ENCODE data around the gene ZNF587B. TPM values are rescaled to one million over a fixed set of nuclear protein-coding genes. Genes with fewer than 3 reads are reported as not detected.

Gene ZNF587B
- polyA plus RNA-seq, 3 donors = 14.2 to 18.6 (median 17.5) TPM

Other genes with a start within 250 kb of the ZNF587B start
- gene ZIK1, start 246.2 kb upstream of the ZNF587B start, polyA plus RNA-seq (ENCODE audit: insufficient read length in 3 of 3) = 10 to 100 TPM; 19.3 to 23.8 (median 20.8) TPM
- gene ZNF530, start 230.4 kb upstream of the ZNF587B start, polyA plus RNA-seq (ENCODE audit: insufficient read length in 3 of 3) = 1 to 10 TPM; 4.9 to 6.3 (median 4.9) TPM
- 10 to 100 TPM; 25.4 to 29.1 (median 26.7) TPM for gene ZNF134, start 216.1 kb upstream of the ZNF587B start, polyA plus RNA-seq (ENCODE audit: insufficient read length in 3 of 3)
- 10 to 100 TPM; 31.6 to 42.6 (median 35.0) TPM for gene ZNF211, start 197.1 kb upstream of the ZNF587B start, polyA plus RNA-seq (ENCODE audit: insufficient read length in 3 of 3)
- gene ZSCAN4, start 161.4 kb upstream of the ZNF587B start, polyA plus RNA-seq (ENCODE audit: insufficient read length in 3 of 3) = under 1 TPM in 2 of 3 donors, not detected in 1; 0.06 to 0.08 TPM
- 10 to 100 TPM; 14.2 to 17.3 (median 16.4) TPM for gene ZNF551, start 148.3 kb upstream of the ZNF587B start, polyA plus RNA-seq (ENCODE audit: insufficient read length in 3 of 3)
- 10 to 100 TPM; 26.3 to 36.1 (median 27.7) TPM for gene ZNF154, start 121.1 kb upstream of the ZNF587B start, polyA plus RNA-seq (ENCODE audit: insufficient read length in 3 of 3)
- 10 to 100 TPM; 17.7 to 20.6 (median 20.0) TPM for gene ZNF671, start 102.7 kb upstream of the ZNF587B start, polyA plus RNA-seq (ENCODE audit: insufficient read length in 3 of 3)
- 10 to 100 TPM; 34.6 to 45.6 (median 37.8) TPM for gene ZNF776, start 83.5 kb upstream of the ZNF587B start, polyA plus RNA-seq (ENCODE audit: insufficient read length in 3 of 3)
- 10 to 100 TPM; 21.2 to 29.9 (median 23.7) TPM for gene ZNF586, start 60.6 kb upstream of the ZNF587B start, polyA plus RNA-seq (ENCODE audit: insufficient read length in 3 of 3)
- 10 to 100 TPM; 14.2 to 26.2 (median 19.2) TPM for gene ZNF552, start 15.4 kb upstream of the ZNF587B start, polyA plus RNA-seq (ENCODE audit: insufficient read length in 3 of 3)
- 10 to 100 TPM; 24.8 to 49.0 (median 27.3) TPM for gene ZNF587, start 19.6 kb downstream of the ZNF587B start, polyA plus RNA-seq (ENCODE audit: insufficient read length in 3 of 3)
- 10 to 100 TPM; 56.1 to 83.8 (median 59.8) TPM for gene ZNF814, start 58.7 kb downstream of the ZNF587B start, polyA plus RNA-seq (ENCODE audit: insufficient read length in 3 of 3)
- gene ZNF417, start 86.3 kb downstream of the ZNF587B start, polyA plus RNA-seq (ENCODE audit: insufficient read length in 3 of 3) = 10 to 100 TPM; 20.6 to 31.7 (median 29.6) TPM
- gene ZNF418, start 105.1 kb downstream of the ZNF587B start, polyA plus RNA-seq (ENCODE audit: insufficient read length in 3 of 3) = 10 to 100 TPM; 21.9 to 32.8 (median 25.7) TPM
- 1 to 10 TPM; 8.9 to 10.0 (median 9.6) TPM for gene ZNF256, start 117.4 kb downstream of the ZNF587B start, polyA plus RNA-seq (ENCODE audit: insufficient read length in 3 of 3)
- gene C19orf18, start 144.2 kb downstream of the ZNF587B start, polyA plus RNA-seq (ENCODE audit: insufficient read length in 3 of 3) = 1 to 10 TPM; 1.4 to 3.1 (median 1.7) TPM
- 10 to 100 TPM; 29.1 to 33.5 (median 31.7) TPM for gene ZNF606, start 172.5 kb downstream of the ZNF587B start, polyA plus RNA-seq (ENCODE audit: insufficient read length in 3 of 3)
- 1 to 10 TPM; 2.9 to 7.3 (median 4.8) TPM for gene ZSCAN1, start 203.7 kb downstream of the ZNF587B start, polyA plus RNA-seq (ENCODE audit: insufficient read length in 3 of 3)
- 10 to 100 TPM; 21.8 to 30.3 (median 21.8) TPM for gene ZNF135, start 229.0 kb downstream of the ZNF587B start, polyA plus RNA-seq (ENCODE audit: insufficient read length in 3 of 3)

All from renal cortex interstitium (tissue), 3 donors.